ENCODE measurements around the gene THBS1.

Gene THBS1

GRCh38 chr15:39640665-39641064, 59.8 kb downstream of the THBS1 start:
- DNase-seq = no peak
- H3K9me3 Mint-ChIP-seq = no peaks in the 10 kb centered on the region
- no peaks in the 10 kb centered on the region for H3K36me3 Mint-ChIP-seq (ENCODE audit: low read depth)
- H3K27ac Mint-ChIP-seq = no peak overlapping the region
- H3K4me3 Mint-ChIP-seq = no peak overlapping the region
- peaks cover 35% of the 10 kb centered on the region for H3K4me1 Mint-ChIP-seq (ENCODE audit: low read depth)
- peaks cover 9% of the 10 kb centered on the region for H3K27me3 Mint-ChIP-seq

- Mint-ChIP-seq H3K27me3 (peaks cover 9% of the 10 kb centered on the region), H3K4me1 (ENCODE audit: low read depth) (peaks cover 35% of the 10 kb centered on the region), H3K9me3 (no peaks in the 10 kb centered on the region), H3K36me3 (ENCODE audit: low read depth) (no peaks in the 10 kb centered on the region), H3K4me3 (no peak overlapping the region), H3K27ac (no peak overlapping the region)
- DNase-seq = no peak
Observed at GRCh38 chr15:39641191-39641889, 60.5 kb downstream of the THBS1 start.

GRCh38 chr15:39642011-39642640, 61.2 kb downstream of the THBS1 start:
- Mint-ChIP-seq H3K36me3 (ENCODE audit: low read depth) (no peaks in the 10 kb centered on the region), H3K27ac (no peak overlapping the region)
- DNase-seq = no peak

GRCh38 chr15:39643727-39644126, 62.8 kb downstream of the THBS1 start:
- Mint-ChIP-seq H3K36me3 (ENCODE audit: low read depth) (no peaks in the 10 kb centered on the region), H3K4me1 (ENCODE audit: low read depth) (peaks cover 35% of the 10 kb centered on the region), H3K27me3 (no peaks in the 10 kb centered on the region), H3K27ac (no peak overlapping the region), H3K9me3 (no peaks in the 10 kb centered on the region), H3K4me3 (no peak overlapping the region)
- DNase-seq = no peak

More at GRCh38 chr15:39642011-39642640, 61.2 kb downstream of the THBS1 start:
- peaks cover 35% of the 10 kb centered on the region for H3K4me1 Mint-ChIP-seq (ENCODE audit: low read depth)
- no peak overlapping the region for H3K4me3 Mint-ChIP-seq
- H3K27me3 Mint-ChIP-seq = peaks cover 4% of the 10 kb centered on the region
- no peaks in the 10 kb centered on the region for H3K9me3 Mint-ChIP-seq

- H3K36me3 Mint-ChIP-seq (ENCODE audit: low read depth) = no peaks in the 10 kb centered on the region
- H3K4me3 Mint-ChIP-seq = no peak overlapping the region
- no peak for DNase-seq
- no peak overlapping the region for H3K27ac Mint-ChIP-seq
- no peaks in the 10 kb centered on the region for H3K9me3 Mint-ChIP-seq
- no peaks in the 10 kb centered on the region for H3K27me3 Mint-ChIP-seq
- H3K4me1 Mint-ChIP-seq (ENCODE audit: low read depth) = peaks cover 35% of the 10 kb centered on the region
Observed at GRCh38 chr15:39644136-39644535, 63.3 kb downstream of the THBS1 start.

- no peaks in the 10 kb centered on the region for H3K27me3 Mint-ChIP-seq
Observed at GRCh38 chr15:39645138-39645975, 64.5 kb downstream of the THBS1 start.

GRCh38 chr15:39645976-39646257, 65.0 kb downstream of the THBS1 start:
- no peaks in the 10 kb centered on the region for H3K27me3 Mint-ChIP-seq
- H3K4me3 Mint-ChIP-seq = no peak overlapping the region
- peaks cover 30% of the 10 kb centered on the region for H3K4me1 Mint-ChIP-seq (ENCODE audit: low read depth)
- H3K36me3 Mint-ChIP-seq (ENCODE audit: low read depth) = no peaks in the 10 kb centered on the region
- no peak overlapping the region for H3K27ac Mint-ChIP-seq
- no peak for DNase-seq
- no peaks in the 10 kb centered on the region for H3K9me3 Mint-ChIP-seq

More at GRCh38 chr15:39645138-39645975, 64.5 kb downstream of the THBS1 start:
- Mint-ChIP-seq H3K4me3 (no peak overlapping the region), H3K36me3 (ENCODE audit: low read depth) (no peaks in the 10 kb centered on the region), H3K27ac (no peak overlapping the region), H3K4me1 (ENCODE audit: low read depth) (peaks cover 33% of the 10 kb centered on the region), H3K9me3 (no peaks in the 10 kb centered on the region)
- no peak for DNase-seq

GRCh38 chr15:39646425-39646824, 65.5 kb downstream of the THBS1 start:
- Mint-ChIP-seq H3K36me3 (ENCODE audit: low read depth) (no peaks in the 10 kb centered on the region), H3K4me3 (no peak overlapping the region), H3K27me3 (no peaks in the 10 kb centered on the region), H3K4me1 (ENCODE audit: low read depth) (peaks cover 27% of the 10 kb centered on the region), H3K27ac (no peak overlapping the region), H3K9me3 (no peaks in the 10 kb centered on the region)
- DNase-seq = no peak
